HEK293 (cell line): ENCODE data around the gene SETD9.

Experiments
- BCL11A ChIP-seq: fragments of 450-650 bp; formaldehyde crosslinking; IDR thresholded peaks from 2 replicates; pipeline ENCODE4 v1.5.1; 2016; ENCODE audit warnings: low read depth, missing biosample characterization, missing genetic modification characterization
- FEZF1 ChIP-seq: fragments of 450-650 bp; formaldehyde crosslinking; IDR thresholded peaks from 2 replicates; pipeline ENCODE4 v1.5.1; 2016; ENCODE audit warnings: missing biosample characterization, missing genetic modification characterization
- HOXC10 ChIP-seq: sonication (generic); formaldehyde crosslinking; IDR thresholded peaks from 2 replicates; pipeline ENCODE4 v1.8.1; 2023; ENCODE audit warnings: mild to moderate bottlenecking, missing genetic modification reagents
- MYNN ChIP-seq: fragments of 450-650 bp; formaldehyde crosslinking; IDR thresholded peaks from 2 replicates; pipeline ENCODE4 v1.5.1; 2016; ENCODE audit warnings: missing biosample characterization, missing genetic modification characterization, borderline replicate concordance
- OVOL3 ChIP-seq: fragments of 450-650 bp; formaldehyde crosslinking; IDR thresholded peaks from 2 replicates; pipeline ENCODE4 v1.5.1; 2016; ENCODE audit warnings: missing biosample characterization, missing genetic modification characterization
- RBAK ChIP-seq: fragments of 450-650 bp; formaldehyde crosslinking; IDR thresholded peaks from 2 replicates; pipeline ENCODE4 v1.5.1; 2016; ENCODE audit warnings: missing biosample characterization, missing genetic modification characterization
- WT1 ChIP-seq: fragments of 450-650 bp; formaldehyde crosslinking; IDR thresholded peaks from 2 replicates; pipeline ENCODE4 v1.5.1; 2016; ENCODE audit warnings: missing biosample characterization, missing genetic modification characterization
- YY1 ChIP-seq: fragments of 450-650 bp; formaldehyde crosslinking; IDR thresholded peaks from 2 replicates; pipeline ENCODE4 v1.5.1; 2018; ENCODE audit warnings: missing biosample characterization, missing genetic modification characterization
- ZBTB10 ChIP-seq: fragments of 450-650 bp; formaldehyde crosslinking; IDR thresholded peaks from 2 replicates; pipeline ENCODE4 v1.5.1; 2016; ENCODE audit warnings: missing biosample characterization, missing genetic modification characterization
- ZBTB17 ChIP-seq: fragments of 450-650 bp; formaldehyde crosslinking; IDR thresholded peaks from 2 replicates; pipeline ENCODE4 v1.5.1; 2016; ENCODE audit warnings: missing biosample characterization, missing genetic modification characterization
- ZBTB49 ChIP-seq: fragments of 450-650 bp; formaldehyde crosslinking; IDR thresholded peaks from 2 replicates; pipeline ENCODE4 v1.5.1; 2016; ENCODE audit warnings: missing biosample characterization, missing genetic modification characterization, low read depth
- ZBTB6 ChIP-seq: fragments of 450-650 bp; formaldehyde crosslinking; IDR thresholded peaks from 2 replicates; pipeline ENCODE4 v1.5.1; 2017; ENCODE audit warnings: missing biosample characterization, missing genetic modification characterization
- ZFP37 ChIP-seq: fragments of 450-650 bp; formaldehyde crosslinking; IDR thresholded peaks from 2 replicates; pipeline ENCODE4 v1.5.1; 2016; ENCODE audit warnings: missing biosample characterization, missing genetic modification characterization
- ZIC2 ChIP-seq: fragments of 450-650 bp; formaldehyde crosslinking; IDR thresholded peaks from 2 replicates; pipeline ENCODE4 v1.5.1; 2016; ENCODE audit warnings: missing biosample characterization, missing genetic modification characterization
- ZNF133 ChIP-seq: fragments of 450-650 bp; formaldehyde crosslinking; IDR thresholded peaks from 2 replicates; pipeline ENCODE4 v1.5.1; 2016; ENCODE audit warnings: missing biosample characterization, missing genetic modification characterization
- ZNF473 ChIP-seq: fragments of 450-650 bp; formaldehyde crosslinking; IDR thresholded peaks from 2 replicates; pipeline ENCODE4 v1.5.1; 2017; ENCODE audit warnings: missing biosample characterization, missing genetic modification characterization
- ZNF544 ChIP-seq: fragments of 450-650 bp; formaldehyde crosslinking; IDR thresholded peaks from 2 replicates; pipeline ENCODE4 v1.5.0; 2017; ENCODE audit warnings: missing biosample characterization, missing genetic modification characterization
- ZXDB ChIP-seq: fragments of 450-650 bp; formaldehyde crosslinking; IDR thresholded peaks from 2 replicates; pipeline ENCODE4 v1.5.1; 2016; ENCODE audit warnings: missing biosample characterization, missing genetic modification characterization
- TF ChIP-seq, protein P1 (sequence below): fragments of 450-650 bp; formaldehyde crosslinking; conservative IDR thresholded peaks from 2 replicates; pipeline ENCODE4 v1.5.1; 2016; ENCODE audit warnings: low read depth, missing biosample characterization, missing genetic modification characterization
- TF ChIP-seq, protein P2 (sequence below): fragments of 450-650 bp; formaldehyde crosslinking; IDR thresholded peaks from 2 replicates; pipeline ENCODE4 v1.5.1; 2016; ENCODE audit warnings: missing biosample characterization, missing genetic modification characterization
- TF ChIP-seq, protein P3 (sequence below): fragments of 450-650 bp; formaldehyde crosslinking; IDR thresholded peaks from 2 replicates; pipeline ENCODE4 v1.5.1; 2016; ENCODE audit warnings: missing biosample characterization, missing genetic modification characterization

The SETD9 gene

DNA sequence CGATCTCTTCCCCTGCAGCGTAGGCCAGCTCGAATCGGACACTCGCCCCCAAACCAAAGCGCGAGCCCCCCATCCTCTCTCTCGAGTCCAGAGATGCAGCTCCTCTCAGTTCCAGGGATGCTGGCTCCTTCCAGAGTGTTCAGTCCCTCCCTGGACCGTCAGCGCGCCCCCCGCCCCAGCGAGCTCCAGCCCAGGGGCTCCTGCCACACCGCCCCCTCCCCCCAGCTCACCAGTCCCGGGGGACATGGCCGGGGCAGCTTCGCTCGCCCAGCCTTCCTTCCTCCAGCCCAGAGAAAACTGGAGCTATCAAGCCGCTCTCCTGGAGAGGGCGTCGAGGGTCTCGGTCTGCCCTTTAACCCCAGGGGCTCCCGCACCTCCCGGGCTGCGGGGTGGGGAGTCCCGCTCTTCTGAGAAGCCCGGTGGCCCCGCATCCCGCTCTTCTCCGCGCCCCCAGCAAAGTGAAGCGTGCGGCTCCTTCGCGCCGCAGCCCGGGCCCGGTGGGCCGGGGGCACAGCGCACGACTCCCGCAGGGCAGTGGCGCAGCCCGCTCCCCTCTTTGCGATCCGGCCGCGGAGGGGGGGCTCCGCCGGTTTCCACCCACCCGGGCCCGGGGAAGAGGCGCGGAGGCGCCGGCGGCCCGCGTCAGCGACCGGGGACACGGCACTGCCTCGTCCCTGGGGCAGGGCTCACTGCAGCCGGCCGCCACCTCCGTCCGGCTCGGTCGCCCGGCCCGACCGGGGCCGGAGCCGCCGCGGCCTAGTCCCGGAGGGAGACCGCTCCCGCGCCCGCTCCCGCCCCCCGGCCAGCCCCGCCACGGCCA is 41.9 kb downstream of the SETD9 start (continued):
- TF ChIP-seq, protein P1, sequence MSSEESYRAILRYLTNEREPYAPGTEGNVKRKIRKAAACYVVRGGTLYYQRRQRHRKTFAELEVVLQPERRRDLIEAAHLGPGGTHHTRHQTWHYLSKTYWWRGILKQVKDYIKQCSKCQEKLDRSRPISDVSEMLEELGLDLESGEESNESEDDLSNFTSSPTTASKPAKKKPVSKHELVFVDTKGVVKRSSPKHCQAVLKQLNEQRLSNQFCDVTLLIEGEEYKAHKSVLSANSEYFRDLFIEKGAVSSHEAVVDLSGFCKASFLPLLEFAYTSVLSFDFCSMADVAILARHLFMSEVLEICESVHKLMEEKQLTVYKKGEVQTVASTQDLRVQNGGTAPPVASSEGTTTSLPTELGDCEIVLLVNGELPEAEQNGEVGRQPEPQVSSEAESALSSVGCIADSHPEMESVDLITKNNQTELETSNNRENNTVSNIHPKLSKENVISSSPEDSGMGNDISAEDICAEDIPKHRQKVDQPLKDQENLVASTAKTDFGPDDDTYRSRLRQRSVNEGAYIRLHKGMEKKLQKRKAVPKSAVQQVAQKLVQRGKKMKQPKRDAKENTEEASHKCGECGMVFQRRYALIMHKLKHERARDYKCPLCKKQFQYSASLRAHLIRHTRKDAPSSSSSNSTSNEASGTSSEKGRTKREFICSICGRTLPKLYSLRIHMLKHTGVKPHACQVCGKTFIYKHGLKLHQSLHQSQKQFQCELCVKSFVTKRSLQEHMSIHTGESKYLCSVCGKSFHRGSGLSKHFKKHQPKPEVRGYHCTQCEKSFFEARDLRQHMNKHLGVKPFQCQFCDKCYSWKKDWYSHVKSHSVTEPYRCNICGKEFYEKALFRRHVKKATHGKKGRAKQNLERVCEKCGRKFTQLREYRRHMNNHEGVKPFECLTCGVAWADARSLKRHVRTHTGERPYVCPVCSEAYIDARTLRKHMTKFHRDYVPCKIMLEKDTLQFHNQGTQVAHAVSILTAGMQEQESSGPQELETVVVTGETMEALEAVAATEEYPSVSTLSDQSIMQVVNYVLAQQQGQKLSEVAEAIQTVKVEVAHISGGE (tag by site-specific recombination) = 0 out of 2 replicates have a peak, but pooled peaks have one; percentile 22
- no peak for TF ChIP-seq ZNF544
- TF ChIP-seq ZNF473 (tag by site-specific recombination) = no peak
- no peak for TF ChIP-seq OVOL3 (tag by site-specific recombination)
- TF ChIP-seq ZBTB10 (tag by site-specific recombination) = peak; percentile 74
- TF ChIP-seq, protein P2, sequence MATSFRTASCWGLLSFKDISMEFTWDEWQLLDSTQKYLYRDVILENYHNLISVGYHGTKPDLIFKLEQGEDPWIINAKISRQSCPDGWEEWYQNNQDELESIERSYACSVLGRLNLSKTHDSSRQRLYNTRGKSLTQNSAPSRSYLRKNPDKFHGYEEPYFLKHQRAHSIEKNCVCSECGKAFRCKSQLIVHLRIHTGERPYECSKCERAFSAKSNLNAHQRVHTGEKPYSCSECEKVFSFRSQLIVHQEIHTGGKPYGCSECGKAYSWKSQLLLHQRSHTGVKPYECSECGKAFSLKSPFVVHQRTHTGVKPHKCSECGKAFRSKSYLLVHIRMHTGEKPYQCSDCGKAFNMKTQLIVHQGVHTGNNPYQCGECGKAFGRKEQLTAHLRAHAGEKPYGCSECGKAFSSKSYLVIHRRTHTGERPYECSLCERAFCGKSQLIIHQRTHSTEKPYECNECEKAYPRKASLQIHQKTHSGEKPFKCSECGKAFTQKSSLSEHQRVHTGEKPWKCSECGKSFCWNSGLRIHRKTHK = no peak
- TF ChIP-seq ZXDB (tag by site-specific recombination) = 0 out of 2 replicates have a peak, but pooled peaks have one; percentile 18
- no peak for TF ChIP-seq MYNN
- no peak for TF ChIP-seq ZBTB6 (tag by site-specific recombination)
- TF ChIP-seq HOXC10 = no peak
- TF ChIP-seq ZBTB49 (tag by site-specific recombination) = no peak
- TF ChIP-seq ZIC2 (tag by site-specific recombination) = peak; percentile 66
- no peak for TF ChIP-seq YY1 (tag by site-specific recombination)
- no peak for TF ChIP-seq ZFP37 (tag by site-specific recombination)
- TF ChIP-seq WT1 (tag by site-specific recombination) = no peak
- no peak for TF ChIP-seq FEZF1
- TF ChIP-seq ZNF133 = no peak
- TF ChIP-seq BCL11A (tag by site-specific recombination) = no peak
- TF ChIP-seq, protein P3, sequence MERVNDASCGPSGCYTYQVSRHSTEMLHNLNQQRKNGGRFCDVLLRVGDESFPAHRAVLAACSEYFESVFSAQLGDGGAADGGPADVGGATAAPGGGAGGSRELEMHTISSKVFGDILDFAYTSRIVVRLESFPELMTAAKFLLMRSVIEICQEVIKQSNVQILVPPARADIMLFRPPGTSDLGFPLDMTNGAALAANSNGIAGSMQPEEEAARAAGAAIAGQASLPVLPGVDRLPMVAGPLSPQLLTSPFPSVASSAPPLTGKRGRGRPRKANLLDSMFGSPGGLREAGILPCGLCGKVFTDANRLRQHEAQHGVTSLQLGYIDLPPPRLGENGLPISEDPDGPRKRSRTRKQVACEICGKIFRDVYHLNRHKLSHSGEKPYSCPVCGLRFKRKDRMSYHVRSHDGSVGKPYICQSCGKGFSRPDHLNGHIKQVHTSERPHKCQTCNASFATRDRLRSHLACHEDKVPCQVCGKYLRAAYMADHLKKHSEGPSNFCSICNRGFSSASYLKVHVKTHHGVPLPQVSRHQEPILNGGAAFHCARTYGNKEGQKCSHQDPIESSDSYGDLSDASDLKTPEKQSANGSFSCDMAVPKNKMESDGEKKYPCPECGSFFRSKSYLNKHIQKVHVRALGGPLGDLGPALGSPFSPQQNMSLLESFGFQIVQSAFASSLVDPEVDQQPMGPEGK (tag by site-specific recombination) = peak; percentile 79
- TF ChIP-seq RBAK = no peak
- no peak for TF ChIP-seq ZBTB17 (tag by site-specific recombination)
